Measurements from ENCODE around the gene C2orf78. TPM values are rescaled to one million over a fixed set of nuclear protein-coding genes. Genes with fewer than 3 reads are reported as not detected.

The C2orf78 gene
- total and polyA plus RNA-seq, 10 of the 15 experiments (the other 5 are each of a cell fraction or from before 2014, with no cell fraction given): 0.08 to 0.82 (median 0.40) TPM

GRCh38 chr2:73772819-73773218 lies 11.2 kb upstream of the C2orf78 start:
- Histone ChIP-seq H3K4me3 (no peak overlapping the region), H3K27me3 (replicated peaks in 1 of 2; ENCODE audit: control insufficient read depth in 2 of 2, insufficient read depth in 2 of 2, low read length in 1 of 2) (no peaks in the 10 kb centered on the region), H3K79me2 (ENCODE audit: control insufficient read depth, insufficient read depth, low read length) (peaks cover 19% of the 10 kb centered on the region), H4K20me1 (ENCODE audit: control insufficient read depth, insufficient read depth) (no peaks in the 10 kb centered on the region), H2AFZ (ENCODE audit: control insufficient read depth, low read depth, low read length) (no peak overlapping the region), H3K9ac (ENCODE audit: control insufficient read depth, insufficient read depth, low read length) (no peak overlapping the region), H3K27ac (ENCODE audit: control insufficient read depth, insufficient read depth) (no peak overlapping the region), H3K4me1 (ENCODE audit: control insufficient read depth, insufficient read depth, low read length) (peaks cover 4% of the 10 kb centered on the region; the same call in 1 of the 2 replicates), H3K9me3 (replicated peaks; ENCODE audit: control insufficient read depth, insufficient read depth, low read length) (no peaks in the 10 kb centered on the region), H3K4me2 (ENCODE audit: control insufficient read depth, insufficient read depth) (no peak overlapping the region), H3K36me3 (ENCODE audit: control insufficient read depth in 2 of 2, insufficient read depth in 2 of 2, low read length in 1 of 2) (peaks cover 0 to 15% of the 10 kb centered on the region in 2 experiments)
- BruUV-seq (replicated peaks): no TSS peak
- no peak for FAIRE-seq
- POLR2A ChIA-PET: no interaction called here
- intact Hi-C loops (cut with micrococcal nuclease; ENCODE audit: unreplicated experiment) (no loop called here), in situ Hi-C loops (cut with MboI) (no loop called here)
- ATAC-seq: no peak
- SMC1A ChIA-PET (ENCODE audit: uncharacterized antibody, unreplicated experiment): interaction anchor here (0.7 kb wide), 1 partner anchor 537 kb away, joined by 3 read pairs; no protein-coding TSS in a partner anchor
- RAD21 ChIA-PET (ENCODE audit: unreplicated experiment): no interaction called here
- DNase-seq (ENCODE audit: low read depth, low spot score): no peak
- no peak for TF ChIP-seq KAT2A (conservative IDR thresholded peaks at IDR 0.05; ENCODE audit: control insufficient read depth, low read depth, low read length)
- CTCF ChIA-PET: interaction anchor here (0.8 to 1.4 kb wide), 3 partner anchors 8 to 55 kb away, joined by 3 to 6 read pairs (median 3); no protein-coding TSS in a partner anchor

- H3K27me3 ChIP-seq (replicated peaks in 1 of 2; ENCODE audit: control insufficient read depth in 2 of 2, insufficient read depth in 2 of 2, low read length in 1 of 2): no peaks in the 10 kb centered on the region
- WGBS (ENCODE audit: insufficient coverage, insufficient replicate concordance, low lambda C conversion rate, missing lambda C conversion rate): 100% methylated on average over 4 of the region's 4 CpGs
- H4K20me1 ChIP-seq (ENCODE audit: control insufficient read depth, insufficient read depth): no peaks in the 10 kb centered on the region
- ChIA-PET RAD21 (ENCODE audit: unreplicated experiment) (interaction anchor here (0.6 kb wide), 1 partner anchor 109 kb away, joined by 3 read pairs; no protein-coding TSS in a partner anchor), POLR2A (interaction anchor here (0.7 kb wide), 1 partner anchor 442 kb away, joined by 6 read pairs; no protein-coding TSS in a partner anchor), CTCF (interaction anchor here (1.9 kb wide), 1 partner anchor 47 kb away, joined by 7 read pairs; no protein-coding TSS in a partner anchor), SMC1A (ENCODE audit: uncharacterized antibody, unreplicated experiment) (interaction anchor here (0.7 kb wide), 1 partner anchor 84 kb away, joined by 3 read pairs; no protein-coding TSS in a partner anchor)
- no peak overlapping the region for H3K4me2 ChIP-seq (ENCODE audit: control insufficient read depth, insufficient read depth)
- no peak overlapping the region for H3K4me3 ChIP-seq
- in situ Hi-C loops (cut with MboI): no loop called here
- FAIRE-seq (no peak), ATAC-seq (no peak), DNase-seq (ENCODE audit: low read depth, low spot score) (no peak)
- H3K9ac ChIP-seq (ENCODE audit: control insufficient read depth, insufficient read depth, low read length): no peak overlapping the region
- H3K36me3 ChIP-seq (ENCODE audit: control insufficient read depth in 2 of 2, insufficient read depth in 2 of 2, low read length in 1 of 2): peaks cover 0 to 11% of the 10 kb centered on the region in 2 experiments; a peak in 2 of 4 replicates
- H3K79me2 ChIP-seq (ENCODE audit: control insufficient read depth, insufficient read depth, low read length): peaks cover 38% of the 10 kb centered on the region
- TF ChIP-seq FOXK2 (IDR thresholded peaks at IDR 0.05): no peak
- no peak for TF ChIP-seq SP1 (IDR thresholded peaks at IDR 0.05; ENCODE audit: low read depth, low read length)
- H3K27ac ChIP-seq (ENCODE audit: control insufficient read depth, insufficient read depth): no peak overlapping the region
- H3K9me3 ChIP-seq (replicated peaks; ENCODE audit: control insufficient read depth, insufficient read depth, low read length): no peaks in the 10 kb centered on the region
- no peak overlapping the region for H2AFZ ChIP-seq (ENCODE audit: control insufficient read depth, low read depth, low read length)
- H3K4me1 ChIP-seq (ENCODE audit: control insufficient read depth, insufficient read depth, low read length): peaks cover 4% of the 10 kb centered on the region; the same call in 1 of the 2 replicates
- BruUV-seq (replicated peaks): no TSS peak
- intact Hi-C loops (cut with micrococcal nuclease; ENCODE audit: unreplicated experiment): no loop called here
Measured at GRCh38 chr2:73776381-73776780, 7.6 kb upstream of the C2orf78 start.
